Neural crest cell (in vitro differentiated cells): Measurements from ENCODE around the gene PI16. TPM values are rescaled to one million over a fixed set of nuclear protein-coding genes. Genes with fewer than 3 reads are reported as not detected.

Source experiments
- DNase-seq: peaks from one replicate; pipeline ENCODE4 v3.0.0; 2021; ENCODE audit warnings: low read depth, mixed read lengths, low spot score
- H3K27ac Mint-ChIP-seq: one replicate; pipeline ENCODE4 v1.8.0; 2021; ENCODE audit warnings: mild to moderate bottlenecking, mixed read lengths; ENCODE audit not compliant: unreplicated experiment
- H3K27me3 Mint-ChIP-seq: 2 replicates; pipeline ENCODE4 v1.8.0; 2021; ENCODE audit warnings: low read depth, mild to moderate bottlenecking, mixed read lengths
- H3K36me3 Mint-ChIP-seq: 2 replicates; pipeline ENCODE4 v1.8.0; 2021; ENCODE audit warnings: low read depth, mild to moderate bottlenecking, mixed read lengths
- H3K4me1 Mint-ChIP-seq: 2 replicates; pipeline ENCODE4 v1.8.0; 2021; ENCODE audit warnings: mixed read lengths
- H3K4me3 Mint-ChIP-seq: one replicate; pipeline ENCODE4 v1.8.0; 2021; ENCODE audit warnings: mild to moderate bottlenecking, mixed read lengths
- H3K9me3 Mint-ChIP-seq: 2 replicates; pipeline ENCODE4 v1.8.0; 2021; ENCODE audit warnings: mixed read lengths
- CTCF ChIP-seq: fragments of 200-600 bp; sonication (generic); conservative IDR thresholded peaks from 2 replicates; pipeline ENCODE4 v1.5.0; 2021; ENCODE audit warnings: antibody characterized with exemption, mild to moderate bottlenecking
- total RNA-seq: library from RNA; stranded (reverse); gene quantifications from 2 replicates; pipeline ENCODE4 v1.2.1, GENCODE V29; 2021

The PI16 gene
- total RNA-seq, 1 donor from 2014 or later: not detected

- H3K9me3 Mint-ChIP-seq: no peaks in the 10 kb centered on the region
- peaks cover 12% of the 10 kb centered on the region for H3K4me1 Mint-ChIP-seq
- no peak overlapping the region for H3K4me3 Mint-ChIP-seq
- peak overlapping the region; percentile 25 for H3K27ac Mint-ChIP-seq
- no peak for TF ChIP-seq CTCF
- no peaks in the 10 kb centered on the region for H3K27me3 Mint-ChIP-seq
- DNase-seq: no peak
- no peaks in the 10 kb centered on the region for H3K36me3 Mint-ChIP-seq
Observed at GRCh38 chr6:36912030-36912454, 42.5 kb upstream of the PI16 start.

- Mint-ChIP-seq H3K4me1 (peaks cover 6% of the 10 kb centered on the region), H3K27me3 (no peaks in the 10 kb centered on the region), H3K4me3 (no peak overlapping the region), H3K9me3 (no peaks in the 10 kb centered on the region), H3K27ac (no peak overlapping the region), H3K36me3 (no peaks in the 10 kb centered on the region)
- no peak for DNase-seq
- TF ChIP-seq CTCF: no peak
Observed at GRCh38 chr6:36912586-36912985, 42.0 kb upstream of the PI16 start.

- Mint-ChIP-seq H3K27me3 (no peaks in the 10 kb centered on the region), H3K36me3 (no peaks in the 10 kb centered on the region), H3K27ac (peak overlapping the region; percentile 62), H3K4me1 (peaks cover 1% of the 10 kb centered on the region), H3K9me3 (no peaks in the 10 kb centered on the region), H3K4me3 (no peak overlapping the region)
- TF ChIP-seq CTCF: no peak
- DNase-seq: no peak
Observed at GRCh38 chr6:36913082-36913481, 41.5 kb upstream of the PI16 start.

GRCh38 chr6:36914227-36914794 lies 40.2 kb upstream of the PI16 start:
- H3K4me1 Mint-ChIP-seq: no peaks in the 10 kb centered on the region
- no peaks in the 10 kb centered on the region for H3K9me3 Mint-ChIP-seq
- TF ChIP-seq CTCF: peak; percentile 40
- no peak overlapping the region for H3K4me3 Mint-ChIP-seq
- H3K27me3 Mint-ChIP-seq: no peaks in the 10 kb centered on the region
- DNase-seq: no peak
- no peaks in the 10 kb centered on the region for H3K36me3 Mint-ChIP-seq
- H3K27ac Mint-ChIP-seq: no peak overlapping the region

GRCh38 chr6:36915599-36915998 lies 38.9 kb upstream of the PI16 start:
- Mint-ChIP-seq H3K4me1 (no peaks in the 10 kb centered on the region), H3K27me3 (no peaks in the 10 kb centered on the region), H3K36me3 (peaks cover 2% of the 10 kb centered on the region), H3K9me3 (no peaks in the 10 kb centered on the region), H3K4me3 (no peak overlapping the region), H3K27ac (no peak overlapping the region)
- DNase-seq: no peak
- TF ChIP-seq CTCF: no peak
